Measurements from ENCODE around the gene CD44. TPM values are rescaled to one million over a fixed set of nuclear protein-coding genes. Genes with fewer than 3 reads are reported as not detected.

The CD44 gene
- total RNA-seq, 1 experiment from 2014 or later: 6.1 TPM

GRCh38 chr11:35096723-35097122, 42.2 kb upstream of the CD44 start:
- no peak overlapping the region for H2BK15ac ChIP-seq (ENCODE audit: low read depth, low read length)
- H3K4me1 ChIP-seq (ENCODE audit: insufficient read depth, low read length): no peaks in the 10 kb centered on the region
- Mint-ChIP-seq H3K36me3 (ENCODE audit: insufficient read depth in 1 of 3, low read depth in 3 of 3) (no peaks in the 10 kb centered on the region), H3K9me3 (no peaks in the 10 kb centered on the region; a peak in 3 of 5 replicates), H3K27ac (no peak overlapping the region), H3K4me1 (no peaks in the 10 kb centered on the region), H3K27me3 (ENCODE audit: low read depth) (peaks cover 4% of the 10 kb centered on the region), H3K4me3 (no peak overlapping the region)
- H2AFZ ChIP-seq (ENCODE audit: low read length): no peak overlapping the region
- no peak overlapping the region for H3K18ac ChIP-seq (ENCODE audit: insufficient read length, low read depth, low read length)
- no peaks in the 10 kb centered on the region for H3K79me2 ChIP-seq (ENCODE audit: insufficient read depth, low read length)
- DNase-seq: no peak
- no peaks in the 10 kb centered on the region for H3K27me3 ChIP-seq (ENCODE audit: insufficient read depth, low read length)
- H3K9me3 ChIP-seq (ENCODE audit: control insufficient read depth, low read depth, low read length): no peaks in the 10 kb centered on the region
- H4K91ac ChIP-seq (ENCODE audit: insufficient read length, low read depth, low read length): no peak overlapping the region
- no peak overlapping the region for H3T11ph ChIP-seq (ENCODE audit: low read length)
- H4K5ac ChIP-seq (ENCODE audit: insufficient read length, low read depth, low read length): no peak overlapping the region
- H2BK120ac ChIP-seq (ENCODE audit: low read depth, low read length, poor library complexity, severe bottlenecking): no peak overlapping the region
- H3K79me1 ChIP-seq (ENCODE audit: insufficient read depth, low read depth, low read length, poor library complexity, severe bottlenecking): no peaks in the 10 kb centered on the region
- no peak overlapping the region for H3K14ac ChIP-seq (ENCODE audit: insufficient read depth, low read length)
- H4K8ac ChIP-seq (replicated peaks; ENCODE audit: insufficient read length, low read depth, low read length): no peak overlapping the region
- H4K20me1 ChIP-seq (ENCODE audit: control insufficient read depth, insufficient read depth, insufficient read length): no peaks in the 10 kb centered on the region
- H3K23me2 ChIP-seq (ENCODE audit: insufficient read length, low read depth, low read length, poor library complexity, severe bottlenecking): no peaks in the 10 kb centered on the region
- no CpG with 5 or more reads among the region's 2 CpGs for WGBS (ENCODE audit: extremely low coverage, insufficient read length, low lambda C conversion rate)
- H3K56ac ChIP-seq (ENCODE audit: insufficient read length, low read depth, low read length): no peak overlapping the region
- no peak overlapping the region for H2BK12ac ChIP-seq (ENCODE audit: insufficient read length, low read depth, low read length)
- H2BK20ac ChIP-seq (ENCODE audit: low read depth, low read length, poor library complexity, severe bottlenecking): no peak overlapping the region
- no peak overlapping the region for H2BK5ac ChIP-seq (ENCODE audit: insufficient read length, low read length)
- H2AK5ac ChIP-seq (ENCODE audit: insufficient read length, low read length): no peak overlapping the region
- H3K4ac ChIP-seq (ENCODE audit: low read depth, low read length): no peak overlapping the region
- no peak overlapping the region for H3K23ac ChIP-seq (ENCODE audit: insufficient read length, low read depth, low read length)
- no peak for TF ChIP-seq CTCF (conservative IDR thresholded peaks at IDR 0.05)
- no peak overlapping the region for H3K27ac ChIP-seq (ENCODE audit: insufficient read length, low read depth, low read length)
- H3K9ac ChIP-seq (ENCODE audit: extremely low read depth, insufficient read length, low read length): no peak overlapping the region
- H3K4me2 ChIP-seq (ENCODE audit: insufficient read depth, insufficient read length, low read length): no peak overlapping the region
